ENCODE data around the gene MTMR12.

Gene MTMR12

DNA sequence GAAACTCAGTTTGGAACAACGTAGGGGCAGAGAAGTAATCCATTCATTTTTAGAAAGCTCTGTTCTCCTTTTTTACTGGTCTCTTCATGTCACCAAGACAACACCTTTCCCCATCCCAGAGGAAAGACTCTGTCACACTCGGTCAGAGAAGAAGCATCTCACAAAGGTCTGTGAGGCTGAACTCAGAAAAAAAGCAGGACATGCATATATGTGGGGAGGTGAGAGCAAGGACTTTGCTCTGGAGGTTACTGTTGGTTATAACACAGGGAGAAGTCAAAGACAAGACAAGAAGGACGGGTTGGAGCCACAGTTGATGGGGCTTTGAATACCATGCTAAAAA lies 19.2 kb upstream of the MTMR12 start:
- TF ChIP-seq, protein P1, sequence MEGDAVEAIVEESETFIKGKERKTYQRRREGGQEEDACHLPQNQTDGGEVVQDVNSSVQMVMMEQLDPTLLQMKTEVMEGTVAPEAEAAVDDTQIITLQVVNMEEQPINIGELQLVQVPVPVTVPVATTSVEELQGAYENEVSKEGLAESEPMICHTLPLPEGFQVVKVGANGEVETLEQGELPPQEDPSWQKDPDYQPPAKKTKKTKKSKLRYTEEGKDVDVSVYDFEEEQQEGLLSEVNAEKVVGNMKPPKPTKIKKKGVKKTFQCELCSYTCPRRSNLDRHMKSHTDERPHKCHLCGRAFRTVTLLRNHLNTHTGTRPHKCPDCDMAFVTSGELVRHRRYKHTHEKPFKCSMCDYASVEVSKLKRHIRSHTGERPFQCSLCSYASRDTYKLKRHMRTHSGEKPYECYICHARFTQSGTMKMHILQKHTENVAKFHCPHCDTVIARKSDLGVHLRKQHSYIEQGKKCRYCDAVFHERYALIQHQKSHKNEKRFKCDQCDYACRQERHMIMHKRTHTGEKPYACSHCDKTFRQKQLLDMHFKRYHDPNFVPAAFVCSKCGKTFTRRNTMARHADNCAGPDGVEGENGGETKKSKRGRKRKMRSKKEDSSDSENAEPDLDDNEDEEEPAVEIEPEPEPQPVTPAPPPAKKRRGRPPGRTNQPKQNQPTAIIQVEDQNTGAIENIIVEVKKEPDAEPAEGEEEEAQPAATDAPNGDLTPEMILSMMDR (IDR thresholded peaks at IDR 0.05), result no peak

DNA sequence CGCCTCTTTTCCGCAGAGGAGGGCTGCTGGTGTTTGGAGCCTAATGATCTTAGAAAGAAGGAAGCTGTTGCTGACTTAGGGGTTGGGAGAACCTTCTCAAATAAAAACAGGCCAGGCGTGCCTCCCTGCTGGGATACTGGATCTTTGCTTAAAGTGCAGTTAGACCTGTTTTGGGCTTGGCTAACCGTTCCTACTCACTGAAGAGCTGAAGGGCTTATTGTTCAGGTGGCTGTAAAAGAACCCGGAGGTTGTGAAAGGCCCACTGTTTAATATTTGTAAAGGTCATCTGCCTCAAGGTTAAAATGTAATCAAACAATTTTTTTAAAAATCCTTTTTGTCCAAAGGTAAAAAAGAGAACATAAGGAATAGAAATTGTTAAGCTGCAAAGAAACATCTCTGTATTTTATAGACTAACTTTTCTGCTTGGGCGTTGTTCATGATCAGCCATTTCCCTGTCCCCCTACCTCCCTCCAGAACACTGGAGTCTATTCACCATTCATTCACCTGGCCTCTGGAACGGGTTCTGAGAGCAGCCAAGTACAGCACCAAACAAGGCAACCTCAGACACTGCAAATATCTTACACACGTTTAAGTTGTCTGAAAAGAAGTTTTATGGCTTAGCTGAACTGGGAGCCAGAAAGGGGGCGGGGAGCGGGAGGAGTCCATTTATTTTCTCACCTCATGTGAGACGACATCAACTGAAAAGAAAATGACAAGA lies 18.6 kb upstream of the MTMR12 start:
- TF ChIP-seq, protein P1 (IDR thresholded peaks at IDR 0.05), result no peak

DNA sequence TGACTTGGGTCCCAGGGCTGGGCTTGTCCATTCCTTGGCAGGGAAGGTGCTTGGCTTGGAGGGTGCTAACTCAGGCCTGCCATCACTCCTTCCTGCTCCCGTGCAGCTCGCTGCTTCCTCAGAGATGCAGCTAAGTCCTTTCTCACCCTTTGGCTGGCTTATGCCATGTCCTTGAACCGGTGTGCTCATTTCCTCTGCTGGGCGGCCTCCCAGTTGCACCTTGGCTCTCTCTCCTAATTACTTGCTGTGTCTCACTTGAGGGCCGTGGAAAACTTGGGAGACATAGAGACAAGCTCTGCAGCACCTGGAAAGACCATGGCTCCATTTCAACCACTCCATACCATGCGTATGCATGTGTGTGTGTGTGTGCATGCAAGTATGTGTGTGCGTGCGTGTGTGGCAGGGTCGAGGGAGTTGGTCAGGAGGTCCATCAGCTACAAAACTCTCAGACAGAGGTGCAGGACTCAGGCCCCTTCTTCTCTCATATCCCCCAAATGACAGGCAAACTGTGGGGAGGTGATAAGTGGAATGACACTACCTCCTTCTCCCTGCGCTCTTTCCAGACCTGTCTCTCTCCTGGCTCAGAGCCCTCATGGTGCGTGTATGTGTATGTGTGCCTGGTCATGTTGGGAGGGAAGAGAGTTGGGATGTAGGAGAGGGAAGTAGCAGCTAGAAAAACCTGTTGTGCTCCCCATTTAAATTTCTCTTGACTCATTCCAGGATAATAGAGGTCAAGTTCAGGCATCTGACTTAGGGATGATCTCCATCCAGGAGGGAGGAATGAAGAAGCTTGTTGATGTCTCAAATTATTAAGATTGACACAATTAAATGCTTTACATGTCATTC lies 17.6 kb upstream of the MTMR12 start:
- TF ChIP-seq, protein P1 (IDR thresholded peaks at IDR 0.05), result no peak

DNA sequence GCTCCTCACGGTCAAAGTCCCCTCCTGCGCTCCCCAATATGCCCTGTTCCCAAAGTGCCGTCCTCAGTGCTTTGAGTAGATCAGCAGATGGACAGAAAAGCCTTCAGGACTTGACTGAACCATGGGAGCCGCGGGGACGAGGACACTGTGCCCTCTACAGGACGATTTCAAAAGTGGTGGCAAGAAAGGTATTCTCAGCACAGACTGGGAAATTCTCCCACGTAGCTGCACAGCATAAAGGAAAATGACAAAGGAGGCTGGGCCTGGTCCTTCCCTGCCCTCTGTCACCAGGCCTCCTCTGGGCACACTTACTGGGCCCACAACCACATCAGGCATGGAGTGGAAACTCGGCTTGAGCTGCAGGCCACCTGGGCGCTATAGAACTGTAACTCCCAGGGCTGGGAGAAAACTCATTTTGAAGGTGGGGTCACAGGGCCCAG lies 16.7 kb upstream of the MTMR12 start:
- TF ChIP-seq, protein P1 (IDR thresholded peaks at IDR 0.05), result peak; percentile 76

DNA sequence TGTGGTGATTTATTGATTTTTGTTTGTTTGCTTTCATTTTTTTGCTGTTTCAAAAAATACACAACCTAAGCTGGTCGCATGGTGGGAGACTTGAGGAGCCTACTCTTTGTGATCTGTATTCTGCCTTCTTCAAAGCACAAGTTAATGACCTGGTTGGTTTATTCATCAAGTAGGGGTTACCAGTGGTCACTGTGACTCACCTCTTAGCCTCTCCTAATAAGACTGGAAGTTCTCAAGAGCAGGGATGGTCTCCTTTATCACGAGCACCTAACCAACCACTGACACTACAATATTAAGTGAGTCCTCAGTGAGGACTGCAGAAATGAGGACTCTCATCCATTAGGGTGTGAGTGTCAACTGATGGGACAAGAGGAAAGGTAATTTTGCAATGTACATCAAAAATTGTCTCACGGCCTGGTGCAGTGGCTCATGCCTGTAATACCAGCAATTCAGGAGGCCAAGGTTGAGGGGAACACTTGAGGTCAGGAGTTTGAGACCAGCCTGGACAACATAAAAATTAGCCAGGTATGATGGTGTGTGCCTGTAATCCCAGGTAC lies 13.6 kb upstream of the MTMR12 start:
- TF ChIP-seq, protein P1 (IDR thresholded peaks at IDR 0.05), result no peak

DNA sequence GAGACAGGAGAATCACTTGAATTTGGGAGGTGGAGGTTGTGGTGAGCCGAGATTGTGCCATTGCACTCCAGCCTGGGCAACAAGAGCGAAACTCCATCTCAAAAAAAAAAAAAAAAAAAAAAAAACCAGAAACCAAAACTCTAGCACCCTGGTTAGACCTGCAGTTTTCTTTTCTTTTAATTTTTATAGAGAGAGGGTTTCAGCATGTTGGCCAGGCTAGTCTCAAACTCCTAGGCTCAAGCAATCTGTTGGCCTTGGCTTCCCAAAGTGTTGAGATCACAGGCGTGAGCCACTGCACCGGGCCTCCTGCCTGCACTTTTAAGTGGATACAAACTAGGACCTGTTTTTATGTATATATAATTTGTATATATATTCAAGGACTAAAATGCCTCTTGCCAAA lies 12.9 kb upstream of the MTMR12 start:
- TF ChIP-seq, protein P1 (IDR thresholded peaks at IDR 0.05), result no peak

DNA sequence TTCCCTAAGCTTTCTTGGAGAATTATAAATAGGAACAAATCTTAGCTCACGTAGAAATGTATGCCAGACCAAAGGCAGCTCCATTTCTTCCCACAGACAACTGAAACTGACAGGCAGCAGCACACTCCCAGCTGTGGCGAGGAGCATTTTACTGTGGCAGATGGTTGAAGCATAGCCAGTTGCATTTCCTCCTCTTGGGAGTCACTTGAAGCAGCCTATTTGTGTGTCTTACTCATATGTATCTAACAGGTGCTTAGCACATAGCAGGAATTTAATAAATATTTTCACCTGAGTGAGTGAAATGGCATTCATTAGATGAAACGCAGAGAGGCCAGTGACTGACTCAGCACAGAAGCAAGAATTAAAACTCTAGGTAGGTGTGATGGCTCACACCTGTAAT lies 12.3 kb upstream of the MTMR12 start:
- TF ChIP-seq, protein P1 (IDR thresholded peaks at IDR 0.05), result no peak

Measured in LNCAP (cell line).